Left hindlimb (tissue), 1 donor: ENCODE measurements around the gene OPN5.
A peak's percentile ranks its signal among the peaks of the same experiment; 100 is the strongest.
"Not testable (repeated sequence)": the region's sequence is repeated elsewhere in the genome, so short reads cannot be mapped to it uniquely, and the experiment has no call there.

Experiments used
- DNase-seq: peaks from one replicate; pipeline ENCODE4 v3.0.0-alpha.2; 2018

Gene OPN5

GRCh38 chr6:47781732-47782131 lies at the start of gene OPN5:
TSS of gene OPN5 (plus strand) at chr6:47782032. CDS start at chr6:47782067, 35 bp downstream.
- no peak for DNase-seq

GRCh38 chr6:47733879-47734558 lies 47.8 kb upstream of the OPN5 start:
- DNase-seq, result no peak

- no peak for DNase-seq
Observed at GRCh38 chr6:47734831-47735481, 46.9 kb upstream of the OPN5 start.

- DNase-seq, result no peak
Observed at GRCh38 chr6:47736083-47736700, 45.6 kb upstream of the OPN5 start.

GRCh38 chr6:47737406-47737805 lies 44.4 kb upstream of the OPN5 start:
- DNase-seq, result no peak

- DNase-seq, result no peak
Observed at GRCh38 chr6:47740714-47741113, 41.1 kb upstream of the OPN5 start.

GRCh38 chr6:47741807-47742206 lies 40.0 kb upstream of the OPN5 start:
- DNase-seq, result no peak

GRCh38 chr6:47743744-47744143 lies 38.1 kb upstream of the OPN5 start:
- DNase-seq, result no peak

- not testable (repeated sequence) for DNase-seq
Observed at GRCh38 chr6:47745269-47745668, 36.6 kb upstream of the OPN5 start.

GRCh38 chr6:47749757-47750156 lies 32.1 kb upstream of the OPN5 start:
- no peak for DNase-seq

GRCh38 chr6:47752801-47753200 lies 29.0 kb upstream of the OPN5 start:
- DNase-seq, result no peak

- no peak for DNase-seq
Observed at GRCh38 chr6:47759364-47759763, 22.5 kb upstream of the OPN5 start.

GRCh38 chr6:47762502-47762901 lies 19.3 kb upstream of the OPN5 start:
- DNase-seq, result no peak

GRCh38 chr6:47766445-47766844 lies 15.4 kb upstream of the OPN5 start:
- DNase-seq, result no peak

GRCh38 chr6:47767102-47767501 lies 14.7 kb upstream of the OPN5 start:
- DNase-seq, result no peak

GRCh38 chr6:47769982-47770381 lies 11.8 kb upstream of the OPN5 start:
- no peak for DNase-seq

- DNase-seq, result no peak
Observed at GRCh38 chr6:47772359-47772758, 9.5 kb upstream of the OPN5 start.

GRCh38 chr6:47773005-47773404 lies 8.8 kb upstream of the OPN5 start:
- no peak for DNase-seq

GRCh38 chr6:47780510-47781356 lies 1.1 kb upstream of the OPN5 start:
- DNase-seq, result no peak

GRCh38 chr6:47785182-47785581 lies 3.4 kb downstream of the OPN5 start:
- no peak for DNase-seq

- DNase-seq, result peak; percentile 53
Observed at GRCh38 chr6:47787620-47788497, 6.0 kb downstream of the OPN5 start.

GRCh38 chr6:47788498-47788884 lies 6.7 kb downstream of the OPN5 start:
- no peak for DNase-seq
